T47D (cell line): ENCODE results near the gene MDFI.

Experiments
- DNase-seq, 2 experiments: peaks; one replicate each; pipeline versions ENCODE4 v3.0.0 to v3.0.0-alpha.2; 2011 to 2012; ENCODE audit warnings: low read depth in 1 of 2, low spot score in 1 of 2
- JUND ChIP-seq: IDR thresholded peaks from 2 replicates; pipeline ENCODE4 v1.6.1; 2012; ENCODE audit warnings: low read depth
- in situ Hi-C: cut with HindIII; loops from 2 replicates; pipeline ENCODE4 v1.10.0; 2016; ENCODE audit warnings: low sequenced_read_pairs, low pct_unique_long_range_greater_than_20kb

Gene MDFI

DNA sequence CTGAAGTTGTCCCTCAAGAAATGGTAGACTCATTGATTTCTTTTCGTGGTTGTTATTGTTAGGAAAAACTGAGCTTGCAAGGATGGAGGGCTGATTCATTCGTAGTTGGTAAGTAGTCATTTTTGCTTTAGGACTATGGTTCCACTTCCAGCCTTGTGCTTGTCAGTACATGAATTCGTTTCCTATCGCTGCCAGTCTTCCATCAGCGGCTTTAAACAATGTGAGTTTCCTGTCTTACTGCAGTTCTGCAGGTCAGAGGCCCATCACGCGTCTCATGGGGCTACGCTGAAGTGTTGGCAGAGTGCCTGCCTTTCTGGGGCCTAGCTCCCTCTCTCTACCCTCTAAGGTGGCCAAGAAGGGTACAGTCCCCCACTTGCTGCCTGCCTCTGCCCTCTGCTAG, 11.4 kb upstream of the MDFI start:
- no peak for TF ChIP-seq JUND
- no peak for DNase-seq
- in situ Hi-C loops = no loop called here

DNA sequence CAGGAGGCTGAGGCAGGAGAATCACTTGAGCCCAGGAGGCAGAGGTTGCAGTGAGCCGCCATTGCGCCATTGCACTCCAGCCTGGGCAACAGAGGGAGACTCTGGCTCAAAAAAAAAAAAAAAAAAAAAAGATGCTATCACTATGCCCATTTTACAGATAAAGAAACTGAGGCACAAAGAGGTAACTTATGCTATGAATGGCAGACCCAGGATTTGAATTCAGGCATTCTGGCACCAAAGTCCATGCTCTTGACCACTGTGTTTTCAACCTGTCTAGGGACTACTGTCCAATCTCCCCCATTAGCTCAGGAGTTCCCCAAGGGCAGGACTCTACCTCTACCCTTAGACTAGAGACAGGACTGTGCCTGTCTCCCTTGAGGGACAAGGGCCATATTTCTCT, 9.1 kb upstream of the MDFI start:
- in situ Hi-C loops = no loop called here
- no peak for TF ChIP-seq JUND
- no peak for DNase-seq

DNA sequence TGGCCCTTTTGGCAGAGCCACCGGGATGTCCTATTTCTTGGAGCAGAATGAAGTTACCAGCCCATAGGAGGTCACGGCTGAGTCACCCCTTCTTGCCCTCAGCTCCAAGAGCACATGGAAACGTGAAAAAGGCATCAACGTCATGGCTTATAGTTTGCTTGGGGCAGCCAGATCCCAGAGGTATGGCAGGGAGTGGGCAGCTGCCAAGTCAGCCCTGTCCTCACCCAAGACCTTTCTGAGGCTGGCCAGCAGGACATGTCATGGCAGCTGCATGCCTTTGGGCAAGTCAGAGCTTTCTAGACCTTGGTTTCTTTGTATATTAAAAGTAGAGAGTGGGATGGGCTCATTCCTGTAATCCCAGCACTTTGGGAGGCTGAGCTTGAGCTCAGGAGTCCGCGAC, 8.2 kb upstream of the MDFI start:
- in situ Hi-C loops = no loop called here
- TF ChIP-seq JUND = no peak

DNA sequence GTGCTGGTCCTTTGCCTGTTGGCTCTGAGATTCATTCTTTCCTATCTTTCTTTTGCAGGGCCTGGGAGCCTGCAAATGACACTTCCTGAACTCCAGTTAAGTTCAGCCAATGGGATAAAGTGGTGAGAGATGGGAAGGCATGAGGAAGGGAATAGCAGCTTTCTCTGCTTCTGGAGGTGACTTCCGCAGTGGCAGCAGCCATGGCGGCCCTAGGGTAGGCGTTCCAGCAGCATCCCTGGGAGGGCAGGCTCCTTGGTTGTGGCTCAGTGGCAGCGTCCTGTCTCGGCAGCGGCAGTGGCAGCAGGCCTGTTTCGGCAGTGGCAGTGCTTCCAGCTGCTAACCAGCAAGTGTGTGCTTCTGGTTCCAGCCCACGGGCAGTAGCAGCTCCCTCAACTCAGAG, 7.3 kb upstream of the MDFI start:
- in situ Hi-C loops = no loop called here
- no peak for TF ChIP-seq JUND
- DNase-seq = no peak

More for the DNA sequence above, 8.2 kb upstream of the MDFI start:
- DNase-seq = no peak

DNA sequence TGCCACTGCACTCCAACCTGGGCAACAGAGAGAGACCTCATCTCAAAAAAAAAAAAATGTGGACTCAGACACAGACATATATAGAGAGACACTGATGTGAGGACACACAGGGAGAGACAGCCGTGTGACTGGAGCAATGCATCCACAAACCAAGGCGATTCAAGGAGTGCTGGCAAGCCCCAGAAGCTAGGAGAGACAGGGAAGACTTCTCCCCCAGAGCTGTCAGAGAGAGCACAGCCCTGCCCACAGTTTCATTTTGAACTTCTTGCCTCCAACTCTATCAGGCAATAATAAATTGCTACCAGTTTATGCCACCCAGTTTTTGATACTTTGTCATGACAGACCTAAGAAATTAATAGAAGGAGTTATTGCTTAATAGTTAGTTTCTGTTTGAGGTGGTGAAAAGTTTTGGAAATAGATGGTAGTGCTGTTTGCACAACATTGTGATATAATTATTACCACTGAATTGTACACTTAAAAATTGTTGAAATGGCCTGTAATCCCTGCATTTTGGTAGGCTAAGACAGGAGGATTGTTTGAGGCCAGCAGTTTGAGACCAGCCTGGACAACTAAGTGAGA, 5.1 kb upstream of the MDFI start:
- DNase-seq = no peak
- in situ Hi-C loops = no loop called here
- no peak for TF ChIP-seq JUND

DNA sequence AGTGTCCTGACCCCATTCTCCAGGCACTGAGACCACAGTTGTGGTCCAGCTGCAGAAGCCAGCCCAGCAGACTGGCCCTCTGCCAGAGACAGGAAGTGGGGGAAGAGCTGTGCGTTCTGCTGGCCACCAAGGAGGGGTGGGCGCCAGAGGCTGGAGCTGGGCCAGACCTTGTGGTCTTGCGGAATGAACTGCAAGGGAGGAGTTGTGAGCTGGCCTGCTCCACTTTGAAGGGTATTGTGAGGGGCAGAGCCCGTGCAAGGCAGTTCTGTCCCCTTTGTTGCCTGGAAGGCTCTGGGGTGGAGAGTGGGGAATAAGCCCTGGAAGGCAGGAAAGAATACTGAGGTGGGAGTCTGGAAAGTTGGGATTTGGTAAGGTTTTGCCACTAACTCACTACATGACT, 3.6 kb upstream of the MDFI start:
- no peak for DNase-seq
- in situ Hi-C loops = no loop called here
- no peak for TF ChIP-seq JUND

DNA sequence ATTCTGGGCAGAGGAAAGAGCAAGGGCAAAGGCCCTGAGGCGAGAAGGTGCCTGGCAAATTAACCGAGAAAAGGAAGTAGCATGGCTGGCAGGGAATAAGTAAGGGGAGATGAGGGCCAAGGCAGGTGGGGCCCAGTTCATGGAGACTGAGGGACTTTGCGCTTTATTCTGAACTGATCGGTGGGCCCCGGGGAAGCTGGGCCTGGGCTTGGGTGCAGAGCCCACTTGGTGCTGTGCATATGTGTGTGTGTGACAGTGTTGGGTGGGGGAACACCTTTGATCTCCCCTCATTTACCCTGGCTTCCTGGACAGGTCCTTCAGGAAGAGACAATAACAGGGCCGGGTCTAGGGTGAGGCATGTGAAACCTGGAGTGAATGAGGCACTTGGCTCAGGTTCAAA, 2.9 kb upstream of the MDFI start:
- in situ Hi-C loops = no loop called here
- DNase-seq = no peak
- no peak for TF ChIP-seq JUND

DNA sequence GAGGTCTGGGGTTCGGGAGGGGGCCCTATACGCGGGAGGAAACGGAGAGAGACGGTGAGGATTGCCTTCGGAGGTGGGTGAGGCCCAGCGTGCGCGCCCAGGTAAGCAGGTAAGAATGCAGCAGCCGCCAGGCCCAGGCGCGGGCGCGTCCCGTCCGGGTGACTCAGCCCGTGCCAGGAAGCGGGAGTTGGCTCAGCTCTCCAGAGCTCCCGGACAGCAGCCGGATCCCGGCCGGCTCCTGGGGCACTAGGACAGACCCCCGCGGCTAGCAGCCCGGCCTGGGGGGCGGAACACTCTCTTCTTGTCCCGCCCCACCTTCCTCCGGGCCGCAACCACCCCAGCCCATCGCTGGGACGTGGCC, 1.5 kb upstream of the MDFI start:
- in situ Hi-C loops = no loop called here
- no peak for TF ChIP-seq JUND
- DNase-seq = no peak

DNA sequence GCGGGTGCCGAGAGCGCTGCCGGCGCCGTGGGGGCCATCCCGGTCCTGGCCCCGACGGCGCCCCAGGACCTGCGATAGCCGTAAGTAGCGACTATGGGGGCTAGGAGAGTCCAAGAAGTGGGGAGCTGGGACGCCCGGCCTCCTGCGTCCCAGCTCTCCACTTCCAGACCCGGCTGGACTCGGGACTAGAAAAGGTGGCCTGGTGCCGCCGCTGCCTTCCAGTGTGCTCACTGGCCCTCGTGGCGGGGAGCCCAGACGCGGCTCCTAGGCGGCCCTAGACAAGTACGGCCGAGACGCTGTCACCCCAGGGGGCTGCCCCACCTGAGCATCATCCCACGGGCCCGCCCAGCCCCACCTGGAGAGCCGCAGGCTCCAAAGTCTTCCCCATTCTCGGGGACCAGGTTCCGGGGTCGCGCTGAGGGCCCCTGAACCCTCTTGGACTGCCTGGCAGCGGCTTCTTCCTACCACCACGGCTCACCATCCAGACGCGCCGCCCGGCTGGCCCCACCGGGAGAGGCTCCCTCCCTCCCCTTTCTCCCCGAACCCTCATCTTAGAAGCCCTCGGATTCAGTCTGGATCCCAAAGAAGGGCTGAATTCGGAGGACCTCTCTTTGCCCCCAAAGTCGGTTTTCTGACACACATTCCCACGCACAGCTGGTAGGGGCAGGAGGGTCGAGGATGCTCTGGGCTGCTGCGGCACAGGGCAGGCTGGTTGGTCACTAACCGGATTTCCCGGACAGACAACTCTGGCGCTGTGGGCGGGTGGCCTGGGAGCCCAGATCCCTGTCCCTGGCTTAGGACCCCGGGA, 870 bp upstream of the MDFI start:
- DNase-seq = no peak

DNA sequence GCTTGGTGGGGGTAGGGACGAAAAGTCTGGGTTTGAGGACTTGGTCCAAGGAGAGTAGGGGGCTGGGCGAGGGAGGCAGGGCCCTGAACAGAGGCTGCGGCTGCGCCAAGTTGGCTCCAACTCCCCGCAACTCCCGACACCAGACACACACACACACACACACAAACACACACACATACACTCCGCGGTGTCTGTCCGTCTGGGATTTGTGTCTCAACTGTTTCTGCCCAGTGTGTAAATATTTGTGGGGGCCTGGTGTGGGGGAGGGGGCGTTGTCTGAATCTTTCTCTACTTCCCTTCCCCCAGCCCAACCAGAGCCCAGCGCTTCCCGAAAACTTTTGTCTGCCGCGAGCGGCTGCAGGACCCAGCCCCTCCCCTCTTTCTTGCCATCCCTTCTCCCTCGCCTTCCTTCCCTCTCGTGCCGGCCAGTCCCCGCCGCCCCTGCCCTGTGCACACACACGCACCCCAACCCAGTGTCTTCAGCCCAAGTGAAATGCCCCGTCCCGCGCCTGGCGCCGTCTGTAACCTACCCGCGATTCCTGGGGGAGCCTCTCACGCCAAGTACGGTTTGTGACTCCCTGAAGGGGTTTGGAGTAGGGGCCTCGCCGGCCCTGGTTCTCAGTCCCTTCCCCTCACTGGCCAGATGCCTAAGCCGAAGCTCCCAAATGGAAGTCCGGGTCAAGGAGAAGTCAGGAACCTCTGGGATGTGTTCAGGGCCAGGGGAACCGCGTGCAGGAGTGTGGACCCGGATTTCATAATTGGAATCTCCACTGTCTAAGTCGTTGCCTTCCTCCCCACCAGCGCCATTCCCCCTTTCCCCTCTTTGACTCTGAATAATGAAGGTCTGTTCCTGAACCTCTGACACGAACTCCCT, 904 bp downstream of the MDFI start:
- DNase-seq = no peak
- TF ChIP-seq JUND = no peak
- in situ Hi-C loops = no loop called here

More for the DNA sequence above, 870 bp upstream of the MDFI start:
- in situ Hi-C loops = no loop called here
- no peak for TF ChIP-seq JUND

DNA sequence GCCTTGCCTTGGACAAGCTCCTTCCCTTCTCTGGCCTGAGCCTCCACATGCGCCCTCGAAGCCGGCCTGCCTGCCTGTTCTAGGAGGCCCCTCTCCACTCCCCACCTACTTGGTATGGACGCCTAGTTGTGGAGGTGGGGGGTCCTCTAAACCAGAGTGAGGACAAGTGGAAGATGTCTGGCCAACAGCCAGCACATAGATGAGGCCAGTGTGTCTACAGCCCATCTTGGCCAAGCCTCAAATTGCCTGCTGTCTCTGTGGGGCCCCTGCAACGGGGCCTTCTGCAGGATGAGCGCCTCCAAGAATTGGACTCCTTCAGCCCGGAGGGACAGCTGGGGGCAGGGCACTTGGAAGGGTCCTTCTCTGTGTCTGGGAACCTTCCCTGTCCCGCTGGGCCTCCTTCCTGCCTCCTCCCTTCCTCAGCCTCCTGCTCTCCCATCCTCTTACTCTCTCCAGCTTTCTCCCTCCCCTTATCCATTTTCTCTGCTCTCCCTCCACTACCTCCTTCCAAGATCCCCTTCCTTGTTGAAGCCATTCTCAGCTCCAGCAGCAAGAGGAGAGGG, 1.6 kb downstream of the MDFI start:
- in situ Hi-C loops = no loop called here

DNA sequence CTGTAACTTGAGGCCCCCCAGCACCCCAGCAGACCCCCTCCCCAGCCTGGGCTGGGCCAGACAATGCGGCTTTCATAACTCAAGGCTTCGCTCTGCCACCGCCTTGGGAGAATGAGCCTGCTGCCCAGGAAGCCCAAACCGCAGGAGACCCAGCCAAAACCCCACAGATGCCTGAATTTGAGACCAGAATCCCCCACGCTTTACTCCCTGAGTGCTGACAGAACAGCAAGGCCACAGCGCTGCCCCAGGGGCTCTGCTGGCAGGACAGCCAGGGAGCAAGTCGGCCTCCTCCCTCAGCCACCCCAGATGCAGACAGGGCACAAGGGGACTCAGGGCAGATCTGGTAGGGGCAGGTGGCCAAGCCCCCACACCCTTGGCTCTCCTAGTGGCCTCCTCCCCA, 2.2 kb downstream of the MDFI start:
- no peak for TF ChIP-seq JUND

More for the DNA sequence above, 1.6 kb downstream of the MDFI start:
- no peak for DNase-seq
- no peak for TF ChIP-seq JUND

DNA sequence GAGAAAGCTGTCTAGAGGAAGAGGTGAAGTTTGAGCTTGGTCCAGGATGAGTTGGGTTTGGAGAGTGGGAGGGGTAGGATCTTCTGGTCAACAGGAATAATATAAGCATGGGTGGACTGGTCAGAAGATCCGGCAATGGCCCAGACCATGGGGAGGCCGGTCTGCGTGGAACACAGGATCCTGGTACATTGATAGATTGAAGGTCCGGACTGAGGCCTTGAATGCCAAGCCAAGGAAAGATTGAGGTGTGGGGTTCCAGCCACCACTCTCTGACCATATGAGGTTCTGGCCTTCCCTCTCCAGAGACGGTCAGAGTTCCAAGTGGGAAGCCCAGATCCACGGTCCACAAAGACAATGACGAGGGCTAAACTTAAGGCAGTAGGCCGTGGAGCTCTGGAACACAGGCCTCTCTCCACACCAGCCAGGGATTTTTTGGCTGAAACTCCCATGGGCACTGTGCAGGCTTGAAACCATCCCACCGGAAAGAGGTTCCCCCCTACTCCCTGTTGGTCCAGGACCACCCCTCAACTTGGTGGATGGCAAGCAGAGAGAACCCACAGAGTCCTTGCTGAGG, 3.2 kb downstream of the MDFI start:
- no peak for DNase-seq
- TF ChIP-seq JUND = no peak
- in situ Hi-C loops = no loop called here

More for the DNA sequence above, 2.2 kb downstream of the MDFI start:
- no peak for DNase-seq
- in situ Hi-C loops = no loop called here
